ENCODE data around the gene INSRR.

The INSRR gene

GRCh38 chr1:156840186-156840897 is 18.6 kb downstream of the INSRR start:
- no peaks in the 10 kb centered on the region for H3K9me3 ChIP-seq
- TF ChIP-seq CTCF (IDR thresholded peaks at IDR 0.05) = no peak
- H3K27me3 ChIP-seq = peaks cover 98% of the 10 kb centered on the region

GRCh38 chr1:156839426-156840109 is 19.3 kb downstream of the INSRR start:
- peaks cover 98% of the 10 kb centered on the region for H3K27me3 ChIP-seq
- no peak overlapping the region for H3K27ac ChIP-seq

More at GRCh38 chr1:156840186-156840897, 18.6 kb downstream of the INSRR start:
- Histone ChIP-seq H3K27ac (no peak overlapping the region), H3K4me1 (ENCODE audit: control insufficient read depth in 1 of 2, insufficient read depth in 1 of 2, low read depth in 1 of 2, low read length in 1 of 2) (peaks cover 0 to 4% of the 10 kb centered on the region in 2 experiments), H3K4me3 (ENCODE audit: low read depth in 1 of 2, low read length in 1 of 2) (no peak overlapping the region), H3K36me3 (no peaks in the 10 kb centered on the region)

GRCh38 chr1:156838972-156839371 is 19.9 kb downstream of the INSRR start:
- Histone ChIP-seq H3K27ac (no peak overlapping the region), H3K4me1 (ENCODE audit: control insufficient read depth in 1 of 2, insufficient read depth in 1 of 2, low read depth in 1 of 2, low read length in 1 of 2) (no peaks in the 10 kb centered on the region), H3K36me3 (no peaks in the 10 kb centered on the region), H3K27me3 (peaks cover 98% of the 10 kb centered on the region), H3K4me3 (ENCODE audit: low read depth in 1 of 2, low read length in 1 of 2) (no peak overlapping the region), H3K9me3 (no peaks in the 10 kb centered on the region)
- TF ChIP-seq CTCF (IDR thresholded peaks at IDR 0.05) = peak; percentile 42

More at GRCh38 chr1:156839426-156840109, 19.3 kb downstream of the INSRR start:
- no peak overlapping the region for H3K4me3 ChIP-seq (ENCODE audit: low read depth in 1 of 2, low read length in 1 of 2)
- no peaks in the 10 kb centered on the region for H3K4me1 ChIP-seq (ENCODE audit: control insufficient read depth in 1 of 2, insufficient read depth in 1 of 2, low read depth in 1 of 2, low read length in 1 of 2)
- H3K9me3 ChIP-seq = no peaks in the 10 kb centered on the region
- no peaks in the 10 kb centered on the region for H3K36me3 ChIP-seq
- TF ChIP-seq CTCF (IDR thresholded peaks at IDR 0.05) = no peak

GRCh38 chr1:156836892-156837291 is 22.0 kb downstream of the INSRR start:
- TF ChIP-seq CTCF (IDR thresholded peaks at IDR 0.05) = no peak
- H3K9me3 ChIP-seq = no peaks in the 10 kb centered on the region
- H3K36me3 ChIP-seq = no peaks in the 10 kb centered on the region
- H3K27me3 ChIP-seq = peaks cover 98% of the 10 kb centered on the region
- no peak overlapping the region for H3K4me3 ChIP-seq (ENCODE audit: low read depth in 1 of 2, low read length in 1 of 2)
- H3K27ac ChIP-seq = no peak overlapping the region
- H3K4me1 ChIP-seq (ENCODE audit: control insufficient read depth in 1 of 2, insufficient read depth in 1 of 2, low read depth in 1 of 2, low read length in 1 of 2) = no peaks in the 10 kb centered on the region

GRCh38 chr1:156836041-156836654 is 22.8 kb downstream of the INSRR start:
- H3K27ac ChIP-seq = no peak overlapping the region
- TF ChIP-seq CTCF (IDR thresholded peaks at IDR 0.05) = no peak
- peaks cover 98% of the 10 kb centered on the region for H3K27me3 ChIP-seq
- no peak overlapping the region for H3K4me3 ChIP-seq (ENCODE audit: low read depth in 1 of 2, low read length in 1 of 2)
- no peaks in the 10 kb centered on the region for H3K36me3 ChIP-seq
- H3K4me1 ChIP-seq (ENCODE audit: control insufficient read depth in 1 of 2, insufficient read depth in 1 of 2, low read depth in 1 of 2, low read length in 1 of 2) = no peaks in the 10 kb centered on the region
- no peaks in the 10 kb centered on the region for H3K9me3 ChIP-seq

Data from neutrophil (primary cell).